Endometrial microvascular endothelial cells (primary cell): ENCODE data around the gene DCHS1. TPM values are rescaled to one million over a fixed set of nuclear protein-coding genes. Genes with fewer than 3 reads are reported as not detected.

Source experiments
- in situ Hi-C: cut with HindIII; loops from 2 replicates; pipeline ENCODE4 v1.10.0; 2017; ENCODE audit warnings: low sequenced_read_pairs, low pct_unique_long_range_greater_than_20kb; ENCODE audit errors: inconsistent ontology term
- total RNA-seq: library from RNA; depleted of rRNA; stranded (reverse); fragments of >200 nt; gene quantifications from one replicate; pipeline ENCODE4 v1.2.3, GENCODE V29; 2015; ENCODE audit errors: inconsistent ontology term

The DCHS1 gene
- total RNA-seq, 1 donor from 2014 or later = 48.7 TPM

GRCh38 chr11:6608011-6608410 lies 47.6 kb downstream of the DCHS1 start:
- in situ Hi-C loops = loop anchor here (25.0 kb wide), 1 partner anchor 196 kb away; the partner anchor contains the start of gene APBB1

- in situ Hi-C loops = loop anchor here (25.0 kb wide), 1 partner anchor 195 kb away; the partner anchor contains the start of gene APBB1
Measured at GRCh38 chr11:6607190-6607795, 48.3 kb downstream of the DCHS1 start.

GRCh38 chr11:6606471-6607189 lies 49.0 kb downstream of the DCHS1 start:
- in situ Hi-C loops = loop anchor here (25.0 kb wide), 1 partner anchor 194 kb away; the partner anchor contains the start of gene APBB1

- in situ Hi-C loops = loop anchor here (25.0 kb wide), 1 partner anchor 192 kb away; the partner anchor contains the start of gene APBB1
Measured at GRCh38 chr11:6604790-6605189, 50.8 kb downstream of the DCHS1 start.

GRCh38 chr11:6604081-6604626 lies 51.5 kb downstream of the DCHS1 start:
- in situ Hi-C loops = loop anchor here (25.0 kb wide), 1 partner anchor 192 kb away; the partner anchor contains the start of gene APBB1

- in situ Hi-C loops = loop anchor here (25.0 kb wide), 1 partner anchor 191 kb away; the partner anchor contains the start of gene APBB1
Measured at GRCh38 chr11:6603287-6604080, 52.1 kb downstream of the DCHS1 start, which contains the start of the genes ILK and RRP8. TSS of gene ILK (plus strand) at chr11:6603774. CDS start at chr11:6604272, 498 bp downstream. TSS of gene RRP8 (minus strand) at chr11:6603616. CDS start at chr11:6603502, 114 bp downstream.

GRCh38 chr11:6602096-6602940 lies 53.3 kb downstream of the DCHS1 start:
- in situ Hi-C loops = loop anchor here (25.0 kb wide), 1 partner anchor 190 kb away; the partner anchor contains the start of gene APBB1

- in situ Hi-C loops = loop anchor here (25.0 kb wide), 1 partner anchor 189 kb away; the partner anchor contains the start of gene APBB1
Measured at GRCh38 chr11:6601041-6601461, 54.6 kb downstream of the DCHS1 start.

- in situ Hi-C loops = loop anchor here (25.0 kb wide), 1 partner anchor 188 kb away; the partner anchor contains the start of gene APBB1
Measured at GRCh38 chr11:6599881-6600390, 55.7 kb downstream of the DCHS1 start.

- in situ Hi-C loops = no loop called here
Measured at GRCh38 chr11:6599449-6599848, 56.2 kb downstream of the DCHS1 start.

GRCh38 chr11:6598555-6598954 lies 57.1 kb downstream of the DCHS1 start:
- in situ Hi-C loops = no loop called here

- in situ Hi-C loops = no loop called here
Measured at GRCh38 chr11:6596239-6596877, 59.3 kb downstream of the DCHS1 start.

- in situ Hi-C loops = no loop called here
Measured at GRCh38 chr11:6594142-6594768, 61.4 kb downstream of the DCHS1 start.

- in situ Hi-C loops = no loop called here
Measured at GRCh38 chr11:6588018-6588417, 67.6 kb downstream of the DCHS1 start.

GRCh38 chr11:6587360-6587953 lies 68.2 kb downstream of the DCHS1 start:
- in situ Hi-C loops = no loop called here
